Measurements from ENCODE around the gene NEK7.

DNA sequence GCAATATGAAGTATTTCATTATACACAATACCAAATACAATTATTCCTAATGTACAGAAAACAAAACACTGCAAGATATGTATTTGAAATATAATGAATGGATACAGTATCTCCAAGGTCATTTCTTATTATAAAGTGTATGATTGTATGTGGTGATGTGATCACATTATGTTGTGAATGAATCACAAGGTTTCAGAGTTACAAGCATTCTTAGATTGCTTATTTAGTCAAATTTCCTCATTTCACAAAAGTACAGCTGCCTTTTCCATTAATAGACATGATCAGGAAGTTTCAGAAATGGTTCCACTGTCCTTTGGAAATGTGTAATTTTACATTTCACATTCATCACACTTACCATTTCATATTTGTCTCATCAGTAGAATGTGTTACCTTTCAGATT is 28.3 kb upstream of the NEK7 start:
- TF ChIP-seq, protein P1, sequence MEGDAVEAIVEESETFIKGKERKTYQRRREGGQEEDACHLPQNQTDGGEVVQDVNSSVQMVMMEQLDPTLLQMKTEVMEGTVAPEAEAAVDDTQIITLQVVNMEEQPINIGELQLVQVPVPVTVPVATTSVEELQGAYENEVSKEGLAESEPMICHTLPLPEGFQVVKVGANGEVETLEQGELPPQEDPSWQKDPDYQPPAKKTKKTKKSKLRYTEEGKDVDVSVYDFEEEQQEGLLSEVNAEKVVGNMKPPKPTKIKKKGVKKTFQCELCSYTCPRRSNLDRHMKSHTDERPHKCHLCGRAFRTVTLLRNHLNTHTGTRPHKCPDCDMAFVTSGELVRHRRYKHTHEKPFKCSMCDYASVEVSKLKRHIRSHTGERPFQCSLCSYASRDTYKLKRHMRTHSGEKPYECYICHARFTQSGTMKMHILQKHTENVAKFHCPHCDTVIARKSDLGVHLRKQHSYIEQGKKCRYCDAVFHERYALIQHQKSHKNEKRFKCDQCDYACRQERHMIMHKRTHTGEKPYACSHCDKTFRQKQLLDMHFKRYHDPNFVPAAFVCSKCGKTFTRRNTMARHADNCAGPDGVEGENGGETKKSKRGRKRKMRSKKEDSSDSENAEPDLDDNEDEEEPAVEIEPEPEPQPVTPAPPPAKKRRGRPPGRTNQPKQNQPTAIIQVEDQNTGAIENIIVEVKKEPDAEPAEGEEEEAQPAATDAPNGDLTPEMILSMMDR (IDR thresholded peaks at IDR 0.05 in 4 of 5, conservative IDR thresholded peaks at IDR 0.05 in 1 of 5) = no peak
- TF ChIP-seq POLR2A (IDR thresholded peaks at IDR 0.05) = no peak
